K562 (cell line): Measurements from ENCODE around the gene FARSA. TPM values are rescaled to one million over a fixed set of nuclear protein-coding genes. Genes with fewer than 3 reads are reported as not detected.

Experiments used
- ATAC-seq: fragments of 200-7000 bp; cut with Tn5 transposase; 3 replicates; pipeline ENCODE4 v1.9.1; 2020; ENCODE audit warnings: moderate library complexity
- BruUV-seq: library from RNA; stranded (reverse); fragments of 400-500 nt; replicated peaks from 2 replicates; lab custom pipeline; 2021; lab: Mats Ljungman, UMichigan
- CTCF ChIA-PET: fragments of 300-600 bp; formaldehyde crosslinking; extraction: SDS; loops from one replicate; lab custom pipeline; 2021; ENCODE audit warnings: low intra/inter-chr PET ratio; lab: Yijun Ruan, JAX
- POLR2A ChIA-PET: fragments of 300-600, 350-650 bp; sonication (Branson Sonifier 250); formaldehyde crosslinking; extraction: SDS; loops from one replicate; lab custom pipeline; 2021; ENCODE audit warnings: antibody characterized with exemption, inconsistent platforms; lab: Yijun Ruan, JAX
- DNase-seq, 4 experiments: peaks; one replicate each; pipeline versions ENCODE4 v3.0.0 to v3.0.0-alpha.2; 2011 to 2018; ENCODE audit warnings: low spot score in 3 of 4, mixed read lengths in 3 of 4; ENCODE audit errors: extremely low read depth in 1 of 4
- FAIRE-seq: peaks from 2 replicates; lab custom pipeline; 2011; peaks lifted over from hg19 to GRCh38; lab: Jason Lieb, UNC
- H2AFZ ChIP-seq: 2 replicates; pipeline ENCODE4 v1.6.0; 2011; ENCODE audit warnings: low read depth, low read length, control low read depth, inconsistent platforms
- H3K27ac ChIP-seq: fragments of 200-600 bp; 3 replicates; pipeline ENCODE4 v1.8.0; 2011; ENCODE audit warnings: low read depth, mild to moderate bottlenecking, control low read depth, inconsistent platforms, low read length, moderate library complexity, mixed read lengths; ENCODE audit errors: extremely low read depth
- H3K27me3 ChIP-seq, 2 experiments: fragments of 300-600 bp in 1 of 2; 2 replicates in 1 of 2; 3 replicates in 1 of 2; pipeline versions ENCODE4 v1.6.0 to v1.8.0; 2011; ENCODE audit warnings: inconsistent platforms in 2 of 2, low read length in 2 of 2, mild to moderate bottlenecking in 1 of 2, mixed read lengths in 1 of 2, moderate library complexity in 1 of 2; ENCODE audit not compliant: control insufficient read depth in 2 of 2, insufficient read depth in 2 of 2
- H3K36me3 ChIP-seq: fragments of 300-600 bp; 3 replicates; pipeline ENCODE4 v1.8.0; 2011; ENCODE audit warnings: mild to moderate bottlenecking, low read length, inconsistent platforms; ENCODE audit not compliant: control insufficient read depth, insufficient read depth
- H3K4me1 ChIP-seq, 2 experiments: fragments of 200-600 bp in 1 of 2; replicated peaks in 1 of 2; 2 replicates in 1 of 2; 3 replicates in 1 of 2; pipeline versions ENCODE4 v1.5.1 to v1.8.0; 2011; ENCODE audit warnings: inconsistent platforms in 2 of 2, low read length in 2 of 2, mild to moderate bottlenecking in 1 of 2, mixed read lengths in 1 of 2, moderate library complexity in 1 of 2; ENCODE audit not compliant: control insufficient read depth in 2 of 2, insufficient read depth in 2 of 2
- H3K4me2 ChIP-seq: 2 replicates; pipeline ENCODE4 v1.6.1; 2011; ENCODE audit warnings: low read length, control low read depth, inconsistent platforms, mixed read lengths; ENCODE audit not compliant: insufficient read depth
- H3K4me3 ChIP-seq: fragments of 200-600 bp; sonication (generic), shearing (Covaris generic); 2 replicates; pipeline ENCODE4 v1.5.1; 2016; ENCODE audit warnings: control low read depth, inconsistent platforms
- H3K79me2 ChIP-seq: fragments of 200-600 bp; 3 replicates; pipeline ENCODE4 v1.8.0; 2011; ENCODE audit warnings: low read length, inconsistent platforms; ENCODE audit not compliant: control insufficient read depth, insufficient read depth
- H3K9ac ChIP-seq, 2 experiments: 2 replicates each; pipeline versions ENCODE4 v1.6.0 to v1.6.1; 2011; ENCODE audit warnings: low read depth in 2 of 2, low read length in 2 of 2, control low read depth in 1 of 2, inconsistent platforms in 1 of 2, mild to moderate bottlenecking in 1 of 2, mixed read lengths in 1 of 2; ENCODE audit not compliant: insufficient read depth in 1 of 2
- H3K9me1 ChIP-seq: one replicate; pipeline ENCODE4 v1.6.0; 2011; ENCODE audit warnings: inconsistent platforms, mild to moderate bottlenecking, low read length, moderate library complexity; ENCODE audit not compliant: control insufficient read depth, insufficient read depth
- H3K9me3 ChIP-seq: replicated peaks from 2 replicates; pipeline ENCODE4 v1.5.1; 2011; ENCODE audit warnings: low read depth, low read length, inconsistent platforms; ENCODE audit not compliant: control insufficient read depth, insufficient read depth
- H4K20me1 ChIP-seq: replicated peaks from 2 replicates; pipeline ENCODE4 v1.6.1; 2011; ENCODE audit warnings: low read length, inconsistent platforms, mixed read lengths; ENCODE audit not compliant: control insufficient read depth, insufficient read depth
- ARID1B ChIP-seq: fragments of 450-650 bp; IDR thresholded peaks from 2 replicates; pipeline ENCODE4 v1.6.1; 2016; ENCODE audit warnings: antibody characterized with exemption, mild to moderate bottlenecking, inconsistent platforms
- ETV5 ChIP-seq: sonication (generic); formaldehyde crosslinking; IDR thresholded peaks from 2 replicates; pipeline ENCODE4 v1.4.0; 2020; ENCODE audit warnings: low read depth, mild to moderate bottlenecking, missing genetic modification reagents
- NR2C2 ChIP-seq, 2 experiments: fragments of 200-800 bp in 1 of 2; sonication (Bioruptor generic) in 1 of 2; sonication (generic) in 1 of 2; formaldehyde crosslinking in 1 of 2; IDR thresholded peaks; 2 replicates each; pipeline versions ENCODE4 v1.6.1 to v1.8.0; 2016 to 2022; ENCODE audit warnings: mild to moderate bottlenecking in 1 of 2, missing compliant biosample characterization in 1 of 2, missing genetic modification characterization in 1 of 2, missing genetic modification reagents in 1 of 2
- POU5F1 ChIP-seq: fragments of 150-350 bp; IDR thresholded peaks from 2 replicates; pipeline ENCODE4 v1.6.1; 2014; ENCODE audit warnings: borderline replicate concordance, low read length, low read depth, mild to moderate bottlenecking; ENCODE audit not compliant: partially characterized antibody
- PRPF4 ChIP-seq: fragments of 200-400 bp; formaldehyde crosslinking; IDR thresholded peaks from one replicate; pipeline ENCODE4 v1.6.1; 2017; ENCODE audit warnings: low read length, low read depth, mild to moderate bottlenecking; ENCODE audit not compliant: insufficient read depth, poor library complexity, severe bottlenecking
- YY1 ChIP-seq, 3 experiments: IDR thresholded peaks; 2 replicates each; pipeline ENCODE4 v1.6.1; 2011; ENCODE audit warnings: low read length in 2 of 3, mild to moderate bottlenecking in 2 of 3, moderate library complexity in 2 of 3, borderline replicate concordance in 1 of 3, control low read depth in 1 of 3, low read depth in 1 of 3; ENCODE audit not compliant: insufficient read depth in 3 of 3, insufficient replicate concordance in 2 of 3, control insufficient read depth in 1 of 3, insufficient read length in 1 of 3; ENCODE audit errors: extremely low read depth in 1 of 3
- ZNF311 ChIP-seq: fragments of 250-450 bp; sonication (Bioruptor Pico); IDR thresholded peaks from 2 replicates; pipeline ENCODE4 v1.4.0; 2020; ENCODE audit warnings: mild to moderate bottlenecking, moderate library complexity
- WGBS: fragments of 100-300 bp; shearing (Covaris generic); methylation state at CpG from one replicate; pipeline ENCODE4 v1.1.6; 2016; ENCODE audit warnings: low coverage, mixed read lengths; ENCODE audit not compliant: insufficient coverage; ENCODE audit errors: missing lambda C conversion rate; 5-methylcytosine and 5-hydroxymethylcytosine counted together
- in situ Hi-C: fragments of 300-500 bp; cut with MboI; formaldehyde crosslinking; loops from 4 replicates; pipeline ENCODE4 v1.15.0; 2018; ENCODE audit warnings: inconsistent platforms, mixed read lengths
- intact Hi-C: fragments of 100-400 bp; cut with micrococcal nuclease; formaldehyde crosslinking; loops from 2 replicates; pipeline ENCODE4 v1.14.2; 2022
- polyA plus RNA-seq, 8 experiments: library from polyadenylated mRNA; depleted of rRNA in 4 of 8; stranded (reverse) in 5 of 8; unstranded in 3 of 8; fragments of >200 nt; fragmentation: Nextera tagmentation in 2 of 8; fragmentation: Illumina TruSeq in 1 of 8; extraction: Ambion mirVana in 2 of 8; extraction: Trizol in 1 of 8; gene quantifications; 2 replicates each; pipeline versions ENCODE4 v1.2.1 to v1.2.3, GENCODE V29; 2011 to 2014; ENCODE audit warnings: inconsistent platforms in 1 of 8, missing spikeins in 1 of 8
- total RNA-seq, 7 experiments: library from RNA; depleted of rRNA in 6 of 7; stranded (reverse); fragments of >200 nt in 6 of 7; fragmentation: Illumina TruSeq in 2 of 7; extraction: Trizol in 2 of 7; gene quantifications; 2 replicates each; pipeline versions ENCODE4 v1.2.1 to v1.2.3, GENCODE V29; 2011 to 2021; ENCODE audit warnings: low replicate concordance in 1 of 7

Gene FARSA
- total and polyA plus RNA-seq, 9 of the 15 experiments (the other 6 are each of a cell fraction or from before 2014, with no cell fraction given) = 25.2 to 237 (median 89.6) TPM

DNA sequence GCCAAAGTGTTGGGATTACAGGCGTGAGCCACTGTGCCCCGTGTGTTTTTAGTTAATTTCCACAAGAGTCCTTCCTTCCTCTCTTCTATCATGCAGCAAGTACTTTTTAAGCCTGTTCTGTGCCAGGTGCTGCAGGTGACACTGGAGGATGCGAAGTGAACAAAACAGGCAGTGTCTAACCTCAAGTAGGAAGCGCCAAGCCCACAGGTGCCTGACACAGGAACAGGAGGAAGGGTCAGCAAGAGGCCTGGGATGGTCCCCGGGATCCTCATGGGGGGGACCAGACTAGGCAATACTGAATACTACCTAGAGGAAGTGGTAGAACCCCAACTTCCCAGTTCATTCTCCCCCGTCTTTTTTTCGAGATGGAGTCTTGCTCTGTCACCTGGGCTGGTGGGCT lies 3.1 kb upstream of the FARSA start:
- Histone ChIP-seq H3K4me2 (no peak overlapping the region), H3K27ac (peak overlapping the region; percentile 29; the same call in 2 of the 3 replicates), H3K9me1 (peaks cover 3% of the 10 kb centered on the region), H4K20me1 (peaks cover 24% of the 10 kb centered on the region), H2AFZ (peak overlapping the region; percentile 48), H3K9ac (peak overlapping the region in 1 of 2 experiments; percentile 4; a peak in 1 of 4 replicates), H3K27me3 (no peaks in the 10 kb centered on the region), H3K36me3 (peaks cover 36% of the 10 kb centered on the region), H3K79me2 (peaks cover 66% of the 10 kb centered on the region), H3K4me1 (peaks cover 43 to 50% of the 10 kb centered on the region in 2 experiments), H3K9me3 (no peaks in the 10 kb centered on the region), H3K4me3 (no peak overlapping the region)
- CTCF ChIA-PET = no interaction called here
- DNase-seq (no peak), FAIRE-seq (no peak), ATAC-seq (no peak)
- POLR2A ChIA-PET = interaction anchor here (2.2 kb wide), 1 partner anchor 49 kb away, joined by 11 read pairs; the partner anchor contains the start of gene KLF1
- in situ Hi-C loops (no loop called here), intact Hi-C loops (loop anchor here (5.0 kb wide), 1 partner anchor 49 kb away; the partner anchor contains the start of gene KLF1)
- TF ChIP-seq POU5F1 = no peak
- peak in 1 of 3 experiments; percentile 2 for TF ChIP-seq YY1 (IDR thresholded peaks at IDR 0.05; ENCODE audit: borderline replicate concordance in 1 of 3, control insufficient read depth in 1 of 3, extremely low read depth in 1 of 3, insufficient read depth in 3 of 3, insufficient read length in 1 of 3, insufficient replicate concordance in 2 of 3, low read depth in 1 of 3, low read length in 2 of 3)
- TF ChIP-seq ZNF311 (CRISPR knock-in tag) = no peak
- TF ChIP-seq PRPF4 = no peak
- no peak for TF ChIP-seq ARID1B
- TF ChIP-seq NR2C2 (CRISPR knock-in tag; IDR thresholded peaks at IDR 0.05) = no peak
- TF ChIP-seq NR2C2 (tag; IDR thresholded peaks at IDR 0.05) = no peak
- TF ChIP-seq ETV5 (CRISPR knock-in tag) = 0 out of 2 replicates have a peak, but pooled peaks have one; percentile 35
- 72% methylated on average over 7 of the region's 7 CpGs for WGBS
- BruUV-seq = no TSS peak
